ENCODE data around the gene TCF4. TPM values are rescaled to one million over a fixed set of nuclear protein-coding genes. Genes with fewer than 3 reads are reported as not detected.

The TCF4 gene
- total RNA-seq, 4 donors from 2014 or later = 58.0 to 84.3 (median 68.1) TPM

DNA sequence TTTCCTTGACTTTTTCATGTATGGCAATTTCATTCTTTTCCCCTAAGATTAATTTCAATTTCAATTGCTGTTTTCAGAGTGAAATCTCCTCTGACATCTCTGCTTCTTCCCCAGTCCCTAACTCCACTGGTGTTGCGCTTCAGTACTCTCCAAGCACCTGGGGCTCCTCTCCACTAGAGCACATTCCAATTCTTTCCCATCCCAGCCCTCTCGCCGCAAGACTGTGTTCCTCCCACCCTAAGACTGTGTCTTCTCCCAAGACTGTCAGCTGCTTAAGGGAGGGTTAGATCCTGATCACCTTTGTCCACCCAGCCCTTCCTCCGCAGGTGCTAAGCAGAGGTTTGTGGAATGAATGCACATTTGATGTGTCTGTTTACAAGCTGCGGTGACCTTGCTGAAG lies 373.0 kb downstream of the TCF4 start:
- no peak for TF ChIP-seq POLR2A (IDR thresholded peaks at IDR 0.05; ENCODE audit: low read depth)
- no peak for TF ChIP-seq EP300 (IDR thresholded peaks at IDR 0.05)
- TF ChIP-seq, protein P1, sequence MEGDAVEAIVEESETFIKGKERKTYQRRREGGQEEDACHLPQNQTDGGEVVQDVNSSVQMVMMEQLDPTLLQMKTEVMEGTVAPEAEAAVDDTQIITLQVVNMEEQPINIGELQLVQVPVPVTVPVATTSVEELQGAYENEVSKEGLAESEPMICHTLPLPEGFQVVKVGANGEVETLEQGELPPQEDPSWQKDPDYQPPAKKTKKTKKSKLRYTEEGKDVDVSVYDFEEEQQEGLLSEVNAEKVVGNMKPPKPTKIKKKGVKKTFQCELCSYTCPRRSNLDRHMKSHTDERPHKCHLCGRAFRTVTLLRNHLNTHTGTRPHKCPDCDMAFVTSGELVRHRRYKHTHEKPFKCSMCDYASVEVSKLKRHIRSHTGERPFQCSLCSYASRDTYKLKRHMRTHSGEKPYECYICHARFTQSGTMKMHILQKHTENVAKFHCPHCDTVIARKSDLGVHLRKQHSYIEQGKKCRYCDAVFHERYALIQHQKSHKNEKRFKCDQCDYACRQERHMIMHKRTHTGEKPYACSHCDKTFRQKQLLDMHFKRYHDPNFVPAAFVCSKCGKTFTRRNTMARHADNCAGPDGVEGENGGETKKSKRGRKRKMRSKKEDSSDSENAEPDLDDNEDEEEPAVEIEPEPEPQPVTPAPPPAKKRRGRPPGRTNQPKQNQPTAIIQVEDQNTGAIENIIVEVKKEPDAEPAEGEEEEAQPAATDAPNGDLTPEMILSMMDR (IDR thresholded peaks at IDR 0.05) = no peak
- no peak for TF ChIP-seq POLR2AphosphoS5 (IDR thresholded peaks at IDR 0.05)
- no peaks in the 10 kb centered on the region for H3K36me3 ChIP-seq
- no peaks in the 10 kb centered on the region for H3K27me3 ChIP-seq
- no peak overlapping the region for H3K4me3 ChIP-seq
- H3K4me1 ChIP-seq = no peaks in the 10 kb centered on the region
- H3K9me3 ChIP-seq = no peaks in the 10 kb centered on the region
- no peak overlapping the region for H3K27ac ChIP-seq (replicated peaks in 1 of 4)
- intact Hi-C loops (cut with DNase I) = no loop called here
- no peak for DNase-seq (ENCODE audit: extremely low spot score)
- WGBS = 75% methylated on average over 5 of the region's 5 CpGs

DNA sequence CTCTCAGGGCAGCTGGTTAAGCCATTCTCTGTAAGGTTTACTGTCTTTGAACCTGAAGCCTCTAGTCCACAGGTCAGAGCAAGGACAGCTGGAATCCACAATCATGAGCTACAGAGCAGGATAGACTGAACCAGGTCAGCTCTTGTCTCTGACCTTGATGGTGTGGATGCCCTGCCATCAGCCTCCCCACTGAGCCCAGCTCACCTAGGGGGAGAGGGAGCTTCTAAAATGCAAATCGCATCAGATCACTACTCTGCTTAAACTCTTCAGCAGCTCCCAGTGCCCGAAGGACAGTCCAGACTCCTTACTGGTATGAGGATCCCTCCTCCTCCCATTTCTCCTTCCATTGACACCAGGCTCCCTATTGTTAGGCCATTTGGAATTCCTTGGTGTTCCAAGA lies 373.5 kb downstream of the TCF4 start:
- Histone ChIP-seq H3K27me3 (no peaks in the 10 kb centered on the region), H3K27ac (replicated peaks in 1 of 4) (no peak overlapping the region), H3K9me3 (no peaks in the 10 kb centered on the region), H3K4me3 (no peak overlapping the region), H3K4me1 (no peaks in the 10 kb centered on the region), H3K36me3 (no peaks in the 10 kb centered on the region)
- TF ChIP-seq EP300 (IDR thresholded peaks at IDR 0.05) (no peak), POLR2AphosphoS5 (IDR thresholded peaks at IDR 0.05) (no peak), POLR2A (IDR thresholded peaks at IDR 0.05; ENCODE audit: low read depth) (no peak)
- TF ChIP-seq, protein P1 (IDR thresholded peaks at IDR 0.05) = no peak
- intact Hi-C loops (cut with DNase I) = no loop called here
- DNase-seq (ENCODE audit: extremely low spot score) = no peak
- 77% methylated on average over 2 of the region's 2 CpGs for WGBS

DNA sequence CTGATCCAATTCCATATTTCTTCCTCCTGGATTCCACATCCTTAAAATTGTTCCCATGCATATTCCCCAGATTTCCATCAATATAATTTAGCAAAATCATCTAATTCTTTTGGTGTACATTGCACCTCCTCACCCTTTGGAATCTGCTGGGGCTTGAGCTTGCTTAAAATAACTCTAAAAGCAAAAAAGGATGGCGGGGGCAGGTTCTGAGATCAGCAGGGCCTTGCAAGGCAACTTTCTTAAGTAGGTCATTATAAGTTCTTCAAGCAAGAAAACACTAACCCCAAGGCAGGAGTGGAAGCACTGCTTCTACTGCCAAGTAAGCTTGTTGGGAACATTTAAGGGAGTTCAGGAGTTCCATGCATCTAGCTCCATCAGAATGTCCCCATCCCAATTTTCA lies 374.4 kb downstream of the TCF4 start:
- Histone ChIP-seq H3K4me3 (no peak overlapping the region), H3K4me1 (no peaks in the 10 kb centered on the region), H3K27ac (replicated peaks in 1 of 4) (no peak overlapping the region), H3K9me3 (no peaks in the 10 kb centered on the region), H3K27me3 (no peaks in the 10 kb centered on the region), H3K36me3 (no peaks in the 10 kb centered on the region)
- WGBS = 86% methylated on average over 1 of the region's 1 CpG
- no peak for TF ChIP-seq POLR2A (IDR thresholded peaks at IDR 0.05; ENCODE audit: low read depth)
- no peak for TF ChIP-seq EP300 (IDR thresholded peaks at IDR 0.05)
- intact Hi-C loops (cut with DNase I) = no loop called here
- DNase-seq (ENCODE audit: extremely low spot score) = no peak

DNA sequence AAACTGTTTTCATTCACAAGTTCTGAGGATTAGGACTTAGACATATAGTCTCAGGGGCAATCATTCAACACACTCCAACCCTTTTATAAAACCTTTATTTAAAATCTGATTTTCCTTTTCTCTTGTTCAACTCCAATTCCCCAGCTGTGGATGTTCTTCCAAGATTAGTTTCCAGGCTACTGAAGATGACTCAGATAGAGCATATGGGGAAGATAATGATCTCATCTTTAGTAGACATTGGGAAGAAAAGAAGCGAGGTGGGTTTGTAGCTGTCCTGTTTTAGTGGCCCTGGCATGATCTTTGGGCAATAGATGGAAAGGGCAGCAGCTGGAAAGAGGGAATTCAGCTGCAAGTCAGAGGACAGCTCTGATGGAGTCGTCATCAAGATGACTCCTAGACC lies 381.1 kb downstream of the TCF4 start:
- 59% methylated on average over 2 of the region's 2 CpGs for WGBS
- intact Hi-C loops (cut with DNase I) = no loop called here
- H3K27ac ChIP-seq (replicated peaks in 1 of 4) = no peak overlapping the region
- peaks cover 0 to 6% (median 0%) of the 10 kb centered on the region in 4 donors for H3K9me3 ChIP-seq
- H3K4me3 ChIP-seq = no peak overlapping the region
- H3K4me1 ChIP-seq = no peaks in the 10 kb centered on the region
- H3K27me3 ChIP-seq = no peaks in the 10 kb centered on the region
- TF ChIP-seq, protein P1 (IDR thresholded peaks at IDR 0.05) = no peak
- no peak for TF ChIP-seq POLR2A (IDR thresholded peaks at IDR 0.05; ENCODE audit: low read depth)
- no peak for TF ChIP-seq EP300 (IDR thresholded peaks at IDR 0.05)
- no peak for TF ChIP-seq POLR2AphosphoS5 (IDR thresholded peaks at IDR 0.05)
- no peak for DNase-seq (ENCODE audit: extremely low spot score)
- no peaks in the 10 kb centered on the region for H3K36me3 ChIP-seq

DNA sequence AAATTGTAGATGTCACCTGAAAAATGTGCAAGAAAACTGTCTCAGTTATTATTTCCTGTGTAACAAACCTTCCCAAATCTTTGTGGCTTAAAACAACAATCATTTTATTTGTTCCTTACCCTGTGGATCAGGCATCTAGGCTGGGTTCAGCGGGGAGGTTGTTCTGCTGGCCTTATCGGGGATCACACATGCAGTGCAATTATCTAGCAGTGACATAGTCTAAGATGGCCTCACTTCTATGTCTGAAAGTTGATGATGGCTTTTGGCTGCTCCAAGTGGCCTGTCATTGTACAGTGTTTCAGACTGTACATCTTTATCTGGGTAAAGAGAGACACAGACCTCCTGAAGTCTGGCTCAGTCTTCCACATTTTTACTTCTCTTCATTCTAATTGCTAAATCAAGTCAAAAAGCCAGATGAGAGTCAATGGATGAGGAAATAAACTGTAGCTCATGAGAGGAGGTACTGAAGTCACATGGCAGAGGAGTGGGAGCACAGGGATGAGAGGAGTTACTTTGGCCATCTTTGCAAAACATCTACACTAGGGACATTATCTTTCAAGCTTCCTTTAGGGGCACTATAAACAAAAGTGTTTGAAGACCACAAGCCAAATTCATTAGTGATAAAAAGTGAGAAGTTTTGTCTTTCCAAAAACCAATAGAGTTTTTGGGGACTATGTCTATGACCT lies 385.6 kb downstream of the TCF4 start:
- no peaks in the 10 kb centered on the region for H3K27me3 ChIP-seq
- DNase-seq (ENCODE audit: extremely low spot score) = no peak

More for the DNA sequence above, 385.6 kb downstream of the TCF4 start:
- H3K27ac ChIP-seq (replicated peaks in 1 of 4) = no peak overlapping the region
- intact Hi-C loops (cut with DNase I) = no loop called here
- no peak overlapping the region for H3K4me3 ChIP-seq
- H3K9me3 ChIP-seq = peaks cover 0 to 6% (median 0%) of the 10 kb centered on the region in 4 donors
- H3K4me1 ChIP-seq = no peaks in the 10 kb centered on the region
- H3K36me3 ChIP-seq = no peaks in the 10 kb centered on the region
- WGBS = 98% methylated on average over 2 of the region's 2 CpGs
- TF ChIP-seq EP300 (IDR thresholded peaks at IDR 0.05) (no peak), POLR2AphosphoS5 (IDR thresholded peaks at IDR 0.05) (no peak), POLR2A (IDR thresholded peaks at IDR 0.05; ENCODE audit: low read depth) (no peak)
- TF ChIP-seq, protein P1 (IDR thresholded peaks at IDR 0.05) = no peak
